Memory B cell (primary cell): Measurements from ENCODE around the gene KLHL36.
"Not testable (repeated sequence)": the region's sequence is repeated elsewhere in the genome, so short reads cannot be mapped to it uniquely, and the experiment has no call there.

Source experiments
- ATAC-seq: fragments of 150-1000 bp; cut with Tn5 transposase; 2 replicates; pipeline ENCODE4 v1.10.0; 2021; ENCODE audit warnings: low read depth, mild to moderate bottlenecking, moderate library complexity
- DNase-seq, 2 donors: peaks; one replicate each; pipeline ENCODE4 v3.0.0; 2022; ENCODE audit warnings: low spot score in 2 of 2
- H3K27ac Mint-ChIP-seq: one replicate; pipeline ENCODE4 v1.8.0; 2022; ENCODE audit warnings: mild to moderate bottlenecking, moderate library complexity, mixed read lengths
- H3K27me3 Mint-ChIP-seq: one replicate; pipeline ENCODE4 v1.8.0; 2022; ENCODE audit warnings: mixed read lengths
- H3K36me3 Mint-ChIP-seq: one replicate; pipeline ENCODE4 v1.8.0; 2022; ENCODE audit warnings: mild to moderate bottlenecking, mixed read lengths
- H3K4me1 Mint-ChIP-seq: one replicate; pipeline ENCODE4 v1.8.0; 2022; ENCODE audit warnings: mixed read lengths
- H3K4me3 Mint-ChIP-seq: one replicate; pipeline ENCODE4 v1.8.0; 2022; ENCODE audit warnings: mild to moderate bottlenecking, moderate library complexity, mixed read lengths
- H3K9me3 Mint-ChIP-seq: one replicate; pipeline ENCODE4 v1.8.0; 2022; ENCODE audit warnings: mixed read lengths

Gene KLHL36

DNA sequence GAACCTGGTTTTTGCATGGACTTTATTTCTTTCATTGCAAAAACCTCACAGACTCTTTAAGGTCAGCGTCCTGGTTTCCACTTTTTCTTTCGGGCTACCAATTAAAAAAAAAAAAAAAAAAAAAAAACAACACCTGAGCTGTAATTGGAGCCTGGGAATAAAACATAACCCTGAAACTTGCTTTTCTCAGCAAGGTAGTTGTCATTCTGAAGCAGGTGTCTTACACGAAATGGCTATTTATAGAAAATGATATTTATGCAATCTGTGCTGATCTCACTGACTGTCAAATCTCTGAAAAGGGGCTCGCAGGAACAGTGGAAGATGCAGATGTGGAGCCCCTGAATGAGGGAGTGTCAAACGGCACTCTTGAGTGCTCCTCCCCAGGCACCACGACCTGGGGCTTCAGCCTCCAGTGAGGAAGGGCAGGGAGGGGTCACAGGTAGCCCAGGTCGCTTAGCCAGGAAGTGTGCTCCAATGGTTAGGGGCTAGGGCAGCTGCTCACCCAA lies 20.0 kb upstream of the KLHL36 start:
- no peak for DNase-seq
- no peak overlapping the region for H3K4me3 Mint-ChIP-seq
- H3K4me1 Mint-ChIP-seq: peaks cover 17% of the 10 kb centered on the region
- H3K27me3 Mint-ChIP-seq: no peaks in the 10 kb centered on the region
- H3K9me3 Mint-ChIP-seq: no peaks in the 10 kb centered on the region
- H3K27ac Mint-ChIP-seq: no peak overlapping the region
- ATAC-seq: no peak
- no peaks in the 10 kb centered on the region for H3K36me3 Mint-ChIP-seq

DNA sequence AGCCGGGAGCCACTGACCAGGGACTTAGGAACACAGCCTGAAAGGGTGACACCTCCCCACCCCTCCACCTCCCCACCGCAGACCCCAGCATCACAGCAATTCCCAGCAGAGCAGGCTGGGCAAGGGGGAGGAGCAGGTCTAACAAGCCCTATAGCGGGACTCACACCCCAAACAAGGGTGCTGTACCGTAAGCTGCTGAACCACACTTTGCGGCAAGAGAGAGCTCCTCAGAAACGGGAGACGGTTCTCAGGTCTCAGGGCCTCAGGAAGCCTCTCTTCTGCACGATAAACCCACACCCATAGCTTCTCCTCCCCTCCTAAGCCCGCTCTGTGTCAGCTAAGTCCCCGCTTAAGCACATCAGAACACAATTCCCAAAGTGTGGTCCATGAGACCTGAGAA lies 18.7 kb upstream of the KLHL36 start:
- no peak for DNase-seq
- Mint-ChIP-seq H3K27ac (no peak overlapping the region), H3K36me3 (no peaks in the 10 kb centered on the region), H3K4me3 (no peak overlapping the region), H3K27me3 (no peaks in the 10 kb centered on the region), H3K4me1 (peaks cover 19% of the 10 kb centered on the region), H3K9me3 (no peaks in the 10 kb centered on the region)
- no peak for ATAC-seq

DNA sequence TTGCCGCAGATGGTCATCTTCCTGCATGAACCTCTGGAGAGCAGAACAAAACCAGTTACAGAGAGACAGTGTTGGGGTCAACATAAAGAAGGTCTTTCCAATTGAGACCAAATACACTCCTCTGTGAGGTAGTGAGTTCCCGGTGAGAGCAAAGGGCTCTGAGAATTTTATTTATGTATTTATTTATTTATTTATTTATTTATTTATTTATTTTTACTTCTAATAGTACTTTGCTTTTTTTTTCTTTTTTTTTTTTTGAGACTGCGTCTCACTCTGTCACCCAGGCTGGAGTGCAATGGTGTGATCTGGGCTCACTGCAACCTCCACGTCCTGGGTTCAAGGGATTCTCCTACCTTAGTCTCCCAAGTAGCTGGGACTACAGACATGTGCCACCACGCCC lies 18.3 kb upstream of the KLHL36 start:
- DNase-seq (no peak), ATAC-seq (no peak)
- Mint-ChIP-seq H3K4me3 (no peak overlapping the region), H3K9me3 (no peaks in the 10 kb centered on the region), H3K36me3 (no peaks in the 10 kb centered on the region), H3K27me3 (no peaks in the 10 kb centered on the region), H3K4me1 (peaks cover 19% of the 10 kb centered on the region), H3K27ac (no peak overlapping the region)

DNA sequence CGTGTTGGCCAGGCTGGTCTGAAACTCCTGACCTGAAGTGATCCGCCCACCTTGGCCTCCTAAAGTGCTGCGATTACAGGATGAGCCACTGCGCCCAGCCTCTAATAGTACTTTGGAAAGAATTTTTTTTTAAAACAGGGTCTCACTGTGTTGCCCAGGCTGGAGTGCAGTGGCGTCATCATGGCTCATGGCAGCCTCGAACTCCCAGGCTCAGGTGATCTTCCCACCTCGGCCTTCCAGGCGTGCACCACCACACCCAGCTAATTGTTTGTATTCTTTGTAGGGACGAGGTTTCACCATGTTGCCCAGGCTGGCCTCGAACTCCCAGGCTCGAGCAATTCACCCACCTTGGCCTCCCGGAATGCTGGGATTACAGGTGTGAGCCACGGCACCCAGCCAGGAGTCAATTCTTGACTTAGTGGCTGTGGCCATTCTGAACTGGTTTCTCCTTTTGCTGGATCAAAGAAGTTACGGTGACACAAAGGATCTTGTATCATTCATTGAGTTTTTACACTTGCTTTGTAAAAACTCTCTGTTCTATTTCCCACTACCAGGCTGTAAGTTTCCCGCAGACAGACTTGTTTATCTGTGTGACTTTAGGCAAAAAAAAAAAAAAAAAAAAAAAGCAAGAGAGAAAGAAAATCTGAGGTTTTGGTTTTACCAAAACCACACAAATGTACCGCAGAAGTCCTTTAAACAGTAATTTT lies 17.7 kb upstream of the KLHL36 start:
- DNase-seq (no peak), ATAC-seq (no peak)
- Mint-ChIP-seq H3K4me3 (no peak overlapping the region), H3K36me3 (no peaks in the 10 kb centered on the region), H3K27ac (no peak overlapping the region), H3K27me3 (no peaks in the 10 kb centered on the region), H3K4me1 (peaks cover 19% of the 10 kb centered on the region), H3K9me3 (no peaks in the 10 kb centered on the region)

DNA sequence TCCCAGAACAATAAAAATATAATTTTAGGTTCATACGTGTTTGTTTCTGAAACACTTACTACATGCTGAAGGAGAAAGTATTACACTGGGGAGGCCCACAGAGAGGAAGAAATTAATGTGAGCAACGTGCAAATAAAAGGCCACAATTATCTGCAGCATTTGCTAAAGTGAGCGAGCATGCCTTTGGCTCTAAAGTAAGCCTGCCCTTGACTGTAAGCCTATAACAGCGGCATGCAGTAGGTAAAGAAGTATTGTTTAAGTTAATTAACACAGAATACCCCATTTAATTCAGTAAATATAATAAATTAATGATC lies 17.2 kb upstream of the KLHL36 start:
- no peaks in the 10 kb centered on the region for H3K27me3 Mint-ChIP-seq
- DNase-seq: no peak
- peaks cover 19% of the 10 kb centered on the region for H3K4me1 Mint-ChIP-seq
- H3K27ac Mint-ChIP-seq: no peak overlapping the region
- H3K36me3 Mint-ChIP-seq: no peaks in the 10 kb centered on the region
- H3K4me3 Mint-ChIP-seq: no peak overlapping the region
- no peaks in the 10 kb centered on the region for H3K9me3 Mint-ChIP-seq
- no peak for ATAC-seq

DNA sequence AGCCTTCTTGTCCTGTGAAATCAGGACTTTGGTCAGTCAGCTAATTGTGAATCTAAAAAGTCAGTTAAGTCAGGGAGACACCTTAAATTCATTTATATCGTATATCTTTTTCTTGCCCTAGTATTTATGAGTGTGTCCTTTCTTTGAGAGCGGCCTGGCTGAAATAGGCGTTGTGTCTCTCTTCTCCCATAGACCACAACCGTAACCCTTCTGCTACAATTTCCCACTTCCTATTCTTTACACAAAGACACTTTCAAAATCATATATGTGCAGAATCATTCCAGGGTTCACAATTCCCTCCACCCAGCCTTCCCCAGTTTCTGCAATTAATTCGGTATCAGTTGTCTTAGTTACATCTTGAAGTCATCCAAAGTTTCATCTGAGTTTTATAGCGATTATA lies 16.4 kb upstream of the KLHL36 start:
- Mint-ChIP-seq H3K9me3 (no peaks in the 10 kb centered on the region), H3K27me3 (no peaks in the 10 kb centered on the region), H3K36me3 (no peaks in the 10 kb centered on the region), H3K27ac (no peak overlapping the region), H3K4me3 (no peak overlapping the region), H3K4me1 (peaks cover 20% of the 10 kb centered on the region)
- DNase-seq (no peak), ATAC-seq (no peak)

DNA sequence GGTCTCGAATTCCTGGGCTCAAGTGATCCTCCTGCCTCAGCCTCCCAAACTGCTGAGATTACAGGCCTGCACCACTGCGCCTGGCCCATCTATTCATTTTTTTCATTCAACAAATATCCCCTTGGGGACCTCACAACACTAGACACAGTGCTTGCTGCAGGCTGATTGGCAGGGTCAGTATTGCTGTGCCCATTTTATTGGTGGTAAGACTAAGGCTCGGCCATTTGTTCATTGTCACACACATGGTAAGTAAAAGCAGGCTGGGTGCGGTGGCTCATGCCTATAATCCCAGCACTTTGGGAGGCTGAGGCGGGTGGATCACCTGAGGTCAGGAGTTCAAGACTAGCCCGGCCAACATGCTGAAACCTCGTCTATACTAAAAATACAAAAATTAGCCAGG lies 15.4 kb upstream of the KLHL36 start:
- H3K9me3 Mint-ChIP-seq, H3K36me3 Mint-ChIP-seq, H3K4me3 Mint-ChIP-seq, DNase-seq, H3K27ac Mint-ChIP-seq, H3K27me3 Mint-ChIP-seq, ATAC-seq: not testable (repeated sequence)
- H3K4me1 Mint-ChIP-seq: peaks cover 25% of the 10 kb centered on the region

DNA sequence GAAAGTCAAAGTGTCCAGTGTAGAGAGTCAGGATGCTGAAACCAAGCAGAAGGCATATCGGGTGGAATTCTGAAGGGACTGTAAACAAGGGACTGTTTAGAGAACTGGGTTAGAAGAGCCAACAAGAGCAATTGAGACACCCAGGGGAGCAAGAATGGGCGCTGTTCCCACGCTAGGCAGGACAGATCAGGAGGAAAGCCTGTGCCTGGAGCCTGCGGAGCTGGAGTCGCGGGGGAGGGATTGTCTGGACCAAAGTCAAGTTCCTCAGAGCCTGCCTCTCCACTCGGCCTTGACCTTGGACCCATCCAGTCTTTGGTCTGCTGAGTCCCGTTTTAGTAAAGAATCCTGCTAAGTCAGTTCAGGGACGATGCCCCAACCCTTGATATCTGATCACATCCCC lies 14.7 kb upstream of the KLHL36 start:
- H3K27me3 Mint-ChIP-seq: no peaks in the 10 kb centered on the region
- ATAC-seq: no peak
- H3K9me3 Mint-ChIP-seq: no peaks in the 10 kb centered on the region
- H3K36me3 Mint-ChIP-seq: no peaks in the 10 kb centered on the region
- no peak for DNase-seq
- H3K4me3 Mint-ChIP-seq: no peak overlapping the region
- no peak overlapping the region for H3K27ac Mint-ChIP-seq
- H3K4me1 Mint-ChIP-seq: peaks cover 28% of the 10 kb centered on the region

DNA sequence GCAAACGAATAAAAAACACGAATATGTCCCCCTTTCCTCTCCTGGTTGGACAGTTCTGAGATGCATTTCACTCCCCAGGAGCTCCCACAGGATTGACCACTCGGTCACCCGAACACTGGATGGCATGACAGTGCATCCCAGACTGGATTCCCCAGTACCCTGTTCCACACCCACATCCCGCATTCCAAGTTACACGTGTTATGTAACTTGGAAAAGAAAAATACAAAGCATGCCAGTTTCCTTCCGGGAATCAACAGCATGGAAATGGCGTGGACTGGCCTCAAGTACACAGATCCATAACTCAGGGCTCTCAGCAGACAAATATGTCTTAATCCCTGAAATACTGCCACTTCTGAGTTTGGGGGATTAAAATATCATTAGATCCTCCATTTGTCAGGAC lies 12.6 kb upstream of the KLHL36 start:
- ATAC-seq (no peak), DNase-seq (no peak)
- Mint-ChIP-seq H3K9me3 (no peaks in the 10 kb centered on the region), H3K27me3 (no peaks in the 10 kb centered on the region), H3K4me3 (no peak overlapping the region), H3K27ac (no peak overlapping the region), H3K36me3 (no peaks in the 10 kb centered on the region), H3K4me1 (peaks cover 40% of the 10 kb centered on the region)

DNA sequence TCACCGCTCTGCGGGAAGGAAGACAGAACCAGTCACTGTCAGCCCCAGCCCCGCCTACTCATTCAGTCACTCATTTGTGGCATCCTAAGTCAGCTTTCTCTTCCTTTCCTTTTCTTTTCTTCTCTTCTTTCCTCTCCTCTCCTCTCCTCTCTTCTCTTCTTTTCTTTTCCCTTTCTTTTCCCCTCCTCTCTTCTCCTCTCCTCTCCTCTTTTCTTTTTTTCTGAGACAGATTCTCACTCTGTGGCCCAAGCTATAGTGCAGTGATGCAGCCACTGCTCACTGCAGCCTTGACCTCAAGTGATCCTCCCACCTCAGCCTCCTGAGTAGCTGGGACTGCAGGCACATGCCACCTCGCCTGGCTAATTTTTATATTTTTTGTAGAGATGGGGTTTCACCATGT lies 10.6 kb upstream of the KLHL36 start:
- DNase-seq (no peak), ATAC-seq (no peak)
- Mint-ChIP-seq H3K9me3 (no peaks in the 10 kb centered on the region), H3K4me1 (peaks cover 44% of the 10 kb centered on the region), H3K27ac (peak overlapping the region; percentile 82), H3K36me3 (no peaks in the 10 kb centered on the region), H3K27me3 (no peaks in the 10 kb centered on the region), H3K4me3 (no peak overlapping the region)

DNA sequence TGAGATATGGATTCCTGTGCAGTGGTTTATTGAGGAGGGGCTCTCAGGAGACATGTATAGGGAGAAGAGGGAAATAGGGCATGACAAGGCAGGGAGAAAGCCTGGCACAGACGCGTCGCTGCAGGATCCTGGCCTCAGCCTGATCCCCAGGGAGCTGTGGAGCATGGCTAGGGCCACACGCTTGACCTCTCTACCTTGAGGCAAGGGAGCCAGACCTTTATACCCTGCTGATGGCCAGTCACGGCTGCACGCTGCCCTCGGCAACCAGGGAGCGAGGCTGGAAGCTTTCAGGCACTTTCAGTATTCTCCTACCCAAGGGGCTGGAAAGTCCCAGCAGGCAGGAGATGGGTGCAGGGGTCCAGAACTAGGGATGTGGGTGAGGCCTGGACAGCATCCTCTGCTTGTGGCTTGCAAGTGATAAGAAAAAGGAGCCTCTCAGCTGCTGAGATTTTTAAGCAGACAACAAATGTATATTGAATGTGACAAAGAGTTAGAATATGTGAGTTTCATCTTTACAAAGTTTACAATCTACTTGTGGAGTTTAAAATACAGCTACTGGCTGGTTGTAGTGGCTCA lies 10.0 kb upstream of the KLHL36 start:
- DNase-seq (no peak), ATAC-seq (no peak)
- Mint-ChIP-seq H3K4me1 (peaks cover 48% of the 10 kb centered on the region), H3K27me3 (no peaks in the 10 kb centered on the region), H3K9me3 (no peaks in the 10 kb centered on the region), H3K27ac (peak overlapping the region; percentile 82), H3K36me3 (no peaks in the 10 kb centered on the region), H3K4me3 (no peak overlapping the region)

DNA sequence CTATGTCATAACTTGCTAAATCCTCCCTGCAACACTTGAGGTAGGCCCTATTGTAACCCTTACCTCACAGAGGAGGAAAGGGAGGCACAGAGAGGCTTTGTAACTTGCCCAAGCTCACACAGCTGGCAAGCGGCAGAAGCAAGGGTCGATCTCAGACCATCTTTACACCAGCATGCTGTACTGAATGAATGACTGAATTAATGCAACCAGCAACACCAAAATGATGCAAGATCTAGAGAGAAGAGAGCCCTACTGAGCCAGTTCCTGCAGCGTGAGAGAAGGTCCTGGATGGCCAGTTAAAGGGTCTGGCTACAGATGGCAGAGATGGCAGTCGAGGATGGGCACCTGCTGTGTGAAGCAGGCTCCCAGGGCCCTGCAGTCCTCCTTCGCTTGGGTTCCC lies 8.2 kb upstream of the KLHL36 start:
- Mint-ChIP-seq H3K4me1 (peaks cover 58% of the 10 kb centered on the region), H3K36me3 (no peaks in the 10 kb centered on the region), H3K27ac (peak overlapping the region; percentile 85), H3K9me3 (no peaks in the 10 kb centered on the region), H3K27me3 (no peaks in the 10 kb centered on the region), H3K4me3 (no peak overlapping the region)
- no peak for ATAC-seq
- DNase-seq: no peak

DNA sequence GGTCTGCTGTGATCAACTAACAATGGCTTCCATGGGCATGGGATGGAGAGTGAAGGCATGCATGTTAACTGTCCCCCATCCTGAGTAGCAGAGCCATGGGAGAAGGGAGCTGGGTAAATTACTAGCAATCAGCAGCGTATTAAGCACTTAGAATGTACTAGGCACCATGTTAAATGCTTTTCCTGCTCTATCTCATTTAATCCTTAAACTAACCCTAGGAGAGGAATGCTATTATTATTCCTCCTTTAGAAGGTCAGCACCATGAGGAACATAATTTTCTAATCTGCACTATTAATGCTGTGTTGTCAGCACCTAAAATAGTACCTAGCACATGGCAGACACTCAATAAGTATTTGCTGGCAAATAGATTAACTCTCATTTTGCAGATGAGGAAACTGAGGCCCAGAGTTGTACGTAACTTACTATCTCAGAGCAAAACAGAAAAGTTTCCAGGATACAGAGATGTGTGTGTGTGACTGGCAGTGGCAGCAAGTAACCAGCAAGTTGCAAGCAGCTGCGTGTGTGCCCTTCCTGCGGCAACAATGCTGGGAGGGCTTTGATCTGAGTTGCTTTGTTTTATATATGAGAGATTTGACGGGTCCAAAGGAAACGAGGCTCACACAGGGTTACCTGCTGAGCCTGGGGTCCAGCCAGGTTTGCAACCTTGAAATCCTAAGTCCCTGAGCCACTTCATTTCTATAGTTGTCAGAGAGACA lies 6.5 kb upstream of the KLHL36 start:
- Mint-ChIP-seq H3K9me3 (no peaks in the 10 kb centered on the region), H3K4me1 (peaks cover 60% of the 10 kb centered on the region), H3K27ac (peak overlapping the region; percentile 85), H3K36me3 (no peaks in the 10 kb centered on the region), H3K4me3 (peak overlapping the region; percentile 62), H3K27me3 (no peaks in the 10 kb centered on the region)
- DNase-seq (no peak), ATAC-seq (no peak)

DNA sequence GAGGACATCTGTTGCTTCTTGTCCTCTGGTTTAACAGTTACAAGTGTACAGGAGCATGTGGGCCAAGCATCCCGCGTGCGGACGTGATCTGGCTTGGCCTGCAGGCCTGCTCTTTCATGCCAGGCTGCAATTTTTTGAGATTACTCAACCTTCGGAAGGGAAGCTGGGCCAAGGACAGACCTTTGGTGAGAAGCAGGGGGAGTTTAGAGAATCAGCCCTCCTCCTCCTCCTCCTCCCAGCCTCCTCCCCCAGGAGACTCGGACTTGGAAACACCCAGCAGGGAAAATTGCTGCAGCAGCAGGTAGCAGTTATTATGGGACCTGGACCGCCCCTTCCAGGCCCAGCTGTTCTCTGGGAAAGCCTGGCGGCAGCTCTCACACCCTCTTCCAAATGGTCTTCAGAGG lies 5.1 kb upstream of the KLHL36 start:
- Mint-ChIP-seq H3K36me3 (no peaks in the 10 kb centered on the region), H3K4me3 (no peak overlapping the region), H3K27me3 (no peaks in the 10 kb centered on the region), H3K4me1 (peaks cover 55% of the 10 kb centered on the region), H3K9me3 (no peaks in the 10 kb centered on the region), H3K27ac (peak overlapping the region; percentile 85)
- ATAC-seq: no peak
- DNase-seq: no peak
